Left forelimb (tissue), 1 donor: ENCODE measurements around the gene NR0B1.

ENCODE experiments used
- DNase-seq: peaks from one replicate; pipeline ENCODE4 v3.0.0-alpha.2; 2018; ENCODE audit warnings: low spot score

Gene NR0B1, protein sequence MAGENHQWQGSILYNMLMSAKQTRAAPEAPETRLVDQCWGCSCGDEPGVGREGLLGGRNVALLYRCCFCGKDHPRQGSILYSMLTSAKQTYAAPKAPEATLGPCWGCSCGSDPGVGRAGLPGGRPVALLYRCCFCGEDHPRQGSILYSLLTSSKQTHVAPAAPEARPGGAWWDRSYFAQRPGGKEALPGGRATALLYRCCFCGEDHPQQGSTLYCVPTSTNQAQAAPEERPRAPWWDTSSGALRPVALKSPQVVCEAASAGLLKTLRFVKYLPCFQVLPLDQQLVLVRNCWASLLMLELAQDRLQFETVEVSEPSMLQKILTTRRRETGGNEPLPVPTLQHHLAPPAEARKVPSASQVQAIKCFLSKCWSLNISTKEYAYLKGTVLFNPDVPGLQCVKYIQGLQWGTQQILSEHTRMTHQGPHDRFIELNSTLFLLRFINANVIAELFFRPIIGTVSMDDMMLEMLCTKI

DNA sequence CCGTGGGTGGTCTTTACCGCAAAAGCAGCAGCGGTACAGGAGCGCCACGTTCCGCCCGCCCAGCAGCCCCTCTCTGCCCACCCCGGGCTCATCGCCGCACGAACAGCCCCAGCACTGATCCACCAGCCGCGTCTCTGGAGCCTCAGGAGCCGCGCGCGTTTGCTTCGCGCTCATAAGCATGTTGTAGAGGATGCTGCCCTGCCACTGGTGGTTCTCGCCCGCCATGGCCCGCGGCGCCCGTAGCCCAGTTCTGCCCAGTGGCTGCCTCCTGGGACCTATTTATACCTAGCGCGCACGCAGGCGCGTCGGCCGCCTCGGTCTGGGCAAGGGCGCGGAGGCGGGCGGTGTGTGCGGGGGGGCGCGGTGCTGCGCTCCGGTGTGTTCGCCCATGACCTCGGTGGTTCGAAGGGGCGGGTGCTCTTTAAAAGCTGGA, at the start of gene NR0B1:
TSS of gene NR0B1 (minus strand) at position 252 of the 433 bp plus-strand sequence. CDS start at position 225, 27 bp downstream.
- DNase-seq, result no peak

DNA sequence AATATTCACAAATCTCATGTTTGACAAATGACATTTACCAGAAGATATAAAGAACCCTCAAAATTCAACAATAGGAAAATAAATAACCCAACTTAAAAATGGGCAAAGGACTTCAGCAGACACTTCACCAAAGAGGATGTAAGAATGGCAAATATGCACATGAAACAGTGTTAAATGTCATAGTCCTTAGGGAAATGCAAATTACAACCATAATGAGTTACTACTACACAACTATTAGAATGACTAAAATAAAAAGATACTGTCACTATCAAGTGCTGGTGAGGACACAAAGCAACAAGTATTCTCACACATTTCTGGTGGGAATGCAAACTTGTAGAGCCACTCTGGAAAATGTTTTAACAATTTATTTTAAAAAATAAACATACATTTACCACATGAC, 40.8 kb upstream of the NR0B1 start:
- no peak for DNase-seq

DNA sequence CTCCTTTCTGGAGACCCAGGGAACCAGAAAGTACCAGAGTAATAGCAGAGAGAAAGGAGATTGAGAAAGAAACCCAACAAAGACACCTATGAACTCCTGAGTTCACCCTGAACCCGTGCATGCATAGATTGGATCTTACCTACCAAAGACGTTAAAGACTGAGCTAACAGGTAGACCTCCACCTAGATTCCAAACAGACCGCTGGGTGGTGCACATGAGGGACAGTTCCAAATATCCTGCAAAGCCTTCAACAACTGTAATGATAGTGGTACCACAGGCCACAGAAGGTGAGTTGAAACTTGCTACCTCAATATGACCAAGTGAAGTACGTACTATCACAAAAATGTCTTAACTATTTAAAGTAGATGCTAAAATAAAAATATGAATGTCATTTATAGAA, 34.0 kb upstream of the NR0B1 start:
- no peak for DNase-seq

DNA sequence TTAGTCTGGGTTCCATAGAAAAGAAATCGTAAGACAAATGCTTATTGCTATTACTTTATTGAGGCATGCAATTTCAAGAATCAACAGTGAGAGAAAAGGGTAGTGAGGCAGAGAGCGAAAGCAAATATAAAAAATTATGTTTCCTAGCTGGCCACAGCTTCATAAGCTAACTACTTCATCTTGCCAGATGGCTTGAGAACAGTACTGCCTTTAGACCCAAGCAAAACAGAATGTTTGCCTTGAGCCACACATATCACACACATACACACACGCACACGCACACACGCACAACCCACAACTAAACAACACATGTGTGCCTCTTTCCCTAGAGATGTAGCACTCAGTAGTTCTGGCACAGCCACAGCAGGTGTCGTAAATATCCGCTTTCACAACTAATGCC, 31.6 kb upstream of the NR0B1 start:
- DNase-seq, result no peak

DNA sequence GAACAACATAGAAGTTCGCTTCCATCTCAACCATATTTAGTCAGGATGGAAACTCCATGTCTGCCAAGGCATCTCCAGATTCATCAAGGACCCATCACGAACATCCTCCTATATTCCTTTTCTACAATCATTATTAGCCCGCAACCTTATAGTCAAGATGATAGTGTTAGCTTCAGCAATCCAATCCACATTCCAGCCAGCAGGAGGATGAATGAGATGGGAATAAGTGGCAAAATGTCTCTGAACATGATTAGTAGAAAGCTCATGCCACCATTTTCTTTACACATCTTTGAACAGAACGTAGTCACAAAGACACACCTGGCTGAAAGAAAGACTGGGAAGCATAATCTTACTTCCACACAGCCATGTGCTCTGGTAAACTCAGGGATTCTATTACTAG, 18.6 kb upstream of the NR0B1 start:
- DNase-seq, result no peak

DNA sequence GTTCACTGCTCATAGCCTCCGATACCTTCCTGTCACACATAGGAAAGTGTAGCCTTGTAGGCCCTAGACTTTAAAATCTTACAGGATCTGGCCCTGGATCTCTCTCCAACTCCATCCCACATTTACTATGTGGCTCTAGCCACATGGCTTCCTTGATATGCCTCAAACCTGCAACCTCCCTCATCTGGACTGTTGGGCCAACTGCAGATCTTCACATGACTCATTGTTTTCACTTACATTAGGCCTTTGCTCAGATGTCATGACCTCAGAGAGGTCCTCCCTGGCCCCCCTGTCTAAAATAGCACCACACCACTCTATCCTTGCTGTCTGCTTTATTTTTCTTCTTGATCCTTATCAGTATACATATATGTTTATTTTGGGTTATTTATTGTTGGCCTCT, 8.1 kb upstream of the NR0B1 start:
- no peak for DNase-seq

DNA sequence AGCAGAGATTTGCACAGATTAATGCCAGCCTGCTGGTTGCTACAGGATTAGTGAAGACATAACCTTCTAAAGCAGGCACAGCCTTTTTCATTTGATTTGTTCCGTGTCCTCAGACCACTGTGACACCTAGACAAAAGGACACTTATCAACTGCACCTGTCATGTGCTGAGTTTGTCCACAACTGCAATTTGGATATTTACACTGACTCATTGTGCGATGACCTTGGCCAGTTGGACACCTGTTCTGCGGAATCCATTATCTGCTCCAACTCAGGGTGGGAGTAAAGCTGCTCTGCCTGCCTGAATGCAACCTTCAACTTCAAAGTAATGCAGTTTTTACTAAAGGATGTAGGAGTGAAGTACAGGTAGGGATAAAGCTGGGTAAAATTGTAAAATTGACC, 4.1 kb upstream of the NR0B1 start:
- DNase-seq, result no peak

DNA sequence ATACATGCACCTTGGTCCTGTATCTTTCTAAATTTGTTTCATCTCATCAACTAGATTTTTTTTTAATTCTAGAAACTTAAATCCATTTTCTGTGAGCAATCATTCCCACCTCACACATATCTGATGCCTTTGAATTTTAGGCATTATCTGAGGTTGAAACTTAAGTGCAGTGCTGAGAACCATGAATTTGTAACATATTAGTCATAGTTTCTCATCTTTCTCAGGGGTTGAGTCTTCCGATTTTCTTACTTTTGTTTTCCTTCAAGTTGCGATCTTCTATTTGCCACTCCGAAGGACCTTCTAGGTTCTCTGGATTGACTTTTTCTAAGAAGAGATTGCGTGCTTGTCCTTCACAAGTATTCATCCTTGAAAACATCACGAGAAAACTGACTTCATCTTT, 3.7 kb upstream of the NR0B1 start:
- DNase-seq, result no peak

DNA sequence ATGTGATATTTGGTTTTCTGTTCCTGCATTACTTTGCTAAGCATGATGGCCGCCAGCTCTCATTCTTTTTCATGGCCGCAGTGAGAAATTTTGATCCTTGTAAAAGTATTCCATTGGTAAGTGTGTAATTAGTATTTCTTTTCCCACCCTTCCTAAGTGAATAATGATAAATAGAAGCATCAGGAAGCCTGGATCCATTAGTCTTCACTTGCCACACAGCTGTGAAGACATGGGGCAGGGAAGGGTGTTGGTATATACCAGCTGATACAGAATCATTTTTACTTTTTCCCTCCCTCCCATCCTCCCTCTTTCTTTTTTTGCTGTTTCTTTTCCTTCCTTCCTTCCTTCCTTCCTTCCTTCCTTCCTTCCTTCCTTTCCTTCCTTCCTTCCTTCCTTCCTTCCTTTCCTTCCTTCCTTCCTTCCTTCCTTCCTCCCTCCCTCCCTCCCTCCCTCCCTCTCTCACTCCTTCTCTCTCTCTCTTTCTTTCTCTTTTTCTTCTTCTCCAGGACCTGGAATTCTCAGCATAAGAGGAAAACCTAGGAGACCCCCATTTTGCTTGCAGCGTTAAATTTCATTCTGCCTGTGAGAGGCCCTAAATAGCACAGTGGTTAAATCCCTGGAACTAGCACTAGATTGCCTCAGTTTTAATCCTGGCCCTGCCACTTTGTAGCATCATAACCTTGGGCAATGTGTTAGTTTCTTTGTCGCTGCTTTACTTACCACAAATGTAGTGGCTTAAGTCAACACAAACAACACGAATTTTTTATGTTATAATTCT, 1.4 kb upstream of the NR0B1 start:
- DNase-seq, result no peak

DNA sequence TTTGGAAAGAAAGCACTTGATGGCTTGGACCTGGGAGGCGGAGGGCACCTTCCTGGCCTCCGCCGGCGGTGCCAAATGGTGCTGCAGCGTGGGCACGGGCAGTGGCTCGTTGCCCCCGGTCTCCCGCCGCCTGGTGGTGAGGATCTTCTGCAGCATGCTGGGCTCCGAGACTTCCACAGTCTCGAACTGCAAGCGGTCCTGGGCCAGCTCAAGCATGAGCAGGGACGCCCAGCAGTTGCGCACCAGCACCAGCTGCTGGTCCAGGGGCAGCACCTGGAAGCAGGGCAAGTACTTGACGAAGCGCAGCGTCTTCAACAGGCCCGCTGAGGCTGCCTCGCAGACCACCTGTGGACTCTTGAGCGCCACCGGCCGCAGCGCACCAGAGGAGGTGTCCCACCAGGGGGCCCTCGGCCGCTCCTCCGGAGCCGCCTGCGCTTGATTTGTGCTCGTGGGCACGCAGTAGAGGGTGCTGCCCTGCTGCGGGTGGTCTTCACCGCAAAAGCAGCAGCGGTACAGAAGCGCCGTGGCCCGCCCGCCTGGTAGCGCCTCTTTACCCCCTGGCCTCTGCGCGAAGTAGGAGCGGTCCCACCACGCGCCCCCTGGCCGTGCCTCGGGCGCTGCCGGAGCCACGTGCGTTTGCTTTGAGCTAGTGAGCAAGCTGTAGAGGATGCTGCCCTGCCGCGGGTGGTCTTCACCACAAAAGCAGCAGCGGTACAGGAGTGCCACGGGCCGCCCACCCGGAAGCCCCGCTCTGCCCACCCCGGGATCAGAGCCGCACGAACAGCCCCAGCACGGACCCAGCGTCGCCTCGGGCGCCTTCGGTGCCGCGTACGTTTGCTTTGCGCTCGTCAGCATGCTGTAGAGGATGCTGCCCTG, 689 bp downstream of the NR0B1 start:
- no peak for DNase-seq

DNA sequence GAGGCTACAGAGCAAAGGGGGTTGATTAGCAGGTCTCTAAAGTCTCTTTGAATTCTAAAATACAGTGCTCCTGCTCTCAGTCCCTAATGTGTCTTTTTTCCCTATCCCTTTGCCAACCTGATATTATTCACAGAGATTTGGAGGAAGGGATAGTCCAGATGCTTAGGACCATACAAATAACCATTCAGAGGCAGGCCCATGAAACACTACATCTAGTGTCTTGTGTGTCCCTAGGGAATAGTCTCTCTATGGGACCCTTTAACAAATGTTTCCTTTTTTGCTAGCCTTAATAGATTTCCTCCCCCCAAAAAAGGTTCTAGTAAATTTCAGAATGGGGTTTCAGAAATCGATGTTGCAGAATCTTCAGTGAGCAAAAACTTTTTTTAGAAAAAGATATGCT, 1.7 kb downstream of the NR0B1 start:
- no peak for DNase-seq

DNA sequence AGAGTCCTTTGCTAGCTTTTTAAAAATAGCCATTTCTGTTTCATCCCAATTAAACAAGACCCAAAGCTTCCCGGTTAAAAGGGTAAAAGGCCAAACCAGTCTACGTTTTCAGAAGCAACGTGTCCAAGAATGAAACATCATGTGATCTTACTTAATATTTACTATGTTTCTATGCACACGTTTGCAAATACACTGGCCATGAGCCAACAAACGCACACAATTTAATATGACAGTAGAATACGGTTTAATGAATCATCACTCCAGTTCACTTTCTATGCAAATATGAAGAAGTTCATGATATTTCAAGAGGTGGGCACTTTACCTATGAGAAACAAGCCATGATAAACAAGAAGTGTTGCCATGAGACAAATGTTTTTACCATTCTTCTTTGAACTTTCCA, 4.3 kb downstream of the NR0B1 start:
- no peak for DNase-seq

DNA sequence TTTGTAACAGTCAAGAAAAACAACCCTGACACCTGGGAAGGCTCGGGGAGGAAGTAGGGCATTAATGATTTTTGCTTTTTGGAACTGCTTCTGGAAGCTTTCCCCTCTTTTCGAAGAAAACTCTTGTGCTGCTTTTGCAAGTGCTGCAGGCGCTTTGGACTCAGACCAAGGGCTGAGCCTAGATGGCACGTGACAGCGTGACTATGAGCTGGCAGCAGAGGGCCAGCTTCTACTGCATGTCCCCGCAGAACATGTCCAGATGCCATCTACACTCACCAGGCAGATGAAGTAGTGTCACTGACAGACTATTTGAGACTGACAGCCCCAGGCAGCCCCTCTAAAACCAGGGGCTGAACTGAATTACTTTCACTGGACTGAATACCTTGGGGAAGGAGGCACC, 6.2 kb downstream of the NR0B1 start:
- no peak for DNase-seq

DNA sequence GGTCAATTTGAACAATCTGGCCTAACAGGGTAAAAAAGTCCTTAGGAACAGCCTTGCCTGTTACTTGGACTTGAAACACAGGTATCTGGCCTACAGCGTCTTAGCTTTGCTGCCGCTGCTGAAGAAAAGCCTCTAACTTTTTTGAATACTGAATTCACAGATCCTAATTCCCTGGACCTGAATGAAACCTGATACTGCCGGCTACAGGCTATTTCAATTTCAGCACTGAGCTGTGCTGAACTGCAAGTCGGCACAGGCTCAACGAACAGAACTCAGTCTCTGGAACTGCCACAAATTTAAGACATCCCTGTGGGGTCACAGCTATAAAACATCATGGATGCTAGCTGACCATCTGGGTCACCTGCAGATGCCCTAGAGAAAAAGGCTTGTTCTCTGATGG, 7.2 kb downstream of the NR0B1 start:
- DNase-seq, result no peak

DNA sequence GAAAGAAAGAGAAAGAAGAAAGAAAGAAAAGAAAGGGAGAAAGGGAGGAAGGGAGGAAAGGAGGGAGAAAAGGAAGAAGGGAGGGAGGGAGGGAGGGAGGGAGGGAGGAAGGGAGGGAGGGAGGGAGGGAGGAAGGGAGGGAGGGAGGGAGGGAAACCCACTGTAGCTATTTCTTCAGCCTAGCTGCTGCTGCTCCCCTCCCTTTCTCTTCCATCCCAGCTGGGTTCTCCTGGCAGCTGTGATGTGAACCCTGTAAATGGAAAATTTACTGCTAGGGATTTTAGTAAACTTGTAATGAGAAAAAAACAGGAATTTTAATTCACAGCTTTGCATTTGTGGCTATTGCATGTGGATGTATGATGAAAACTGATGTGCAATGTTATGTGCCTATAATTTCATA, 8.0 kb downstream of the NR0B1 start:
- no peak for DNase-seq

DNA sequence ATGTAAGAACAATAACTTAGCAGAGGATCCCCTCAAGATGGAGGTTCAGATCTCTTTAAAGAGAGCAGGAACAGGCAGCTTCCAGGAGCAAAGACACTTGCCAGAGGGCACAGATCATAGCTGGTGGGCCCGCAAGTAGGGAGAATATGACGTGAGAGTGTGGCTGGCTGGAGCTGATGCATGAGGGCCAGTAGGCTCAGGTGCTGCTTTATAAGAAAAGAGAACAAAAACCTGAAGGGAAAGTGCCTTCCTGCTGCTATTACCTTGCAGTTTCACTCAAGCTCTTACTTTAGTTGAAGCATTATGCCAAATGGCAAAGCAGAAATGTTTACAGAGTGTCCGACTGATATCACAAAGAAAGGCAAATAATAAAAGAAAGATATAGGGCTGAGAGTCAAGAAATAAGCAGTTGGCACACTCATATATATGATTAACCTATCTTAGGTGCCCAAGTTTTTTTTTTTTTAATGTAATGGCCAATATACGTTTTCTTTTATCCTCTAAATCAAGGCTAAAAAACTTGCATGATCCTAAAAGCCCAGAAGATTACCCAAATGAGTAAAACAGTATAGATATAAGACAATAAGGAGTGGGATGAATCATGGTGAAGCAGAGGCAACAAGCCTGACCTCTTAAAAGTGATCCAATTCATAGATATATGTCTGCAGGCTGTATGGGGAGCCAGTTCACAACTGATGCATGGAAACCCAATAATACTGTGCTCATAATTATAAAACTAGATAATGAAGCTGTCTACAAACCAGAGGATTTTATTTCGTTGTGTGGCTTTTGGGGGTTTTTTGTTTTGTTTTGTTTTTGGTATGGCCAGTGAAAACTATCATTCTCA, 12.6 kb downstream of the NR0B1 start:
- no peak for DNase-seq

DNA sequence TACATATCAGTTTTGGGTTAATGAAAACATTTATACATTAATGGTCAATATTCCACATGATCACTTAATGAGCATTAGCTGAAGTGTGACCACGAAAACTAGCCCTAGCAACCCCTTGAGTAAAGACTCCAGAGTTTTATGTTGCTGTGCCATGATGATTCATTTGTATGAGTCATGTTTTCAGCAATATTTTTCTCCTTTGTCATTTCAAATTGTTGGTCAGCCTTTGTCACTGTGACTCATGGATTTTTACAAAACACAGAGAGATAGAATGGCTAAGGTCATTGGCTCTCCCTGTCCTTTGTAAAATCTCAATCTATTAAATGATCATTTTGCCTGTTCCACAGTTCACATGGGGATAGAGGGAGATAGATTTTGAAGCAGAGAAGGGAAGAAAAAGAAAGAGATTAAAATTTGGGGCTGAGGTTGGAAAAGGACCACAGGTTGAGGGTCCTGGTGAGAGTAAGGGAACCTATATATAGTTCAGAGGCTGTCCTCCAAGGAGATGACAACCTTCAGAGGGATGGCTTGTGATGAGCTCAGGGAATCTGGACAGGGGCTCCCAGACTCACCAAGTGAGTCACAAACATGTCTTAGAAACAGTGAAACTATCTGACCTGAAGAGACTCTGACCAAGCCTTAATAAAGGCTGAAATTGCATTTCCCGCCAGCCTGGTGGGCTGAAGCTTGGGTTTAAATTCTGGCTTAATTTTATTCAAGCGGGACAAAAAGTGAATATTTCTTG, 25.6 kb downstream of the NR0B1 start:
- DNase-seq, result no peak

DNA sequence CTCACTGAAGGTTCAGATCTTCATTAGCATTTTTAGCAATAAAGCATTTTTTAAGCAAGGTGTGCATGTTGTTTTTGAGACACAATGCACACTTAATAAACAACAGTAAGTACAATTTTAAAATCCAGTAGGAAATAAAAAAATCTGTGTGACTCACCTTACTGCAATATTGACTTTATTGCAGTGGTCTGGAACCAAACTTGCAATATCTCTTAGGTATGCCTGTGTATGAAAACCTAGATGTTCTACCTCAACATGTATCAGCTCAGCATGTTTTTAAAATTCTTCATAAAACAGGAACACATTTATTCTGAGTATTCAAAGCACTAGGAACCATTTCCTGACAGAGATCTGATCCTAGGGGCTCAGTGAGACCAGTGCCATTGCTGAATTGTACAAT, 26.7 kb downstream of the NR0B1 start:
- no peak for DNase-seq

DNA sequence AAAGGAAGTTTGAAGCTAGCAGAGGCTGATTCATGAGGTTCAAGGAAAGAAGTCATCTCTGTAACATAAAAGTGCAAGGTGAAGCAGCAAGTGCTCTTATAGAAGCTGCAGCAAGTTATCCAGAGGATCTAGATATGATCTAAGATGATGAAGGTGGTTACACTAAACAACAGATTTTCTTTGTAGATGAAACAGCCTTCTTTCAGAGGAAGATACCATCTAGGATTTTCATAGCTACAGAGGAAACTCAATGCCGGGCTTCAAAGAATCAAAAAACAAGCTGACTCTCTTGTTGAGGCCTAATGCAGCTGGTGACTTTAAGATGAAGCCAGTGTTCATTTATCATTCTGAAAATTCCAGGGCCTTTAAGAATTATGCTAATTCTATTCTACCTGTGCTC, 28.8 kb downstream of the NR0B1 start:
- DNase-seq, result no peak

DNA sequence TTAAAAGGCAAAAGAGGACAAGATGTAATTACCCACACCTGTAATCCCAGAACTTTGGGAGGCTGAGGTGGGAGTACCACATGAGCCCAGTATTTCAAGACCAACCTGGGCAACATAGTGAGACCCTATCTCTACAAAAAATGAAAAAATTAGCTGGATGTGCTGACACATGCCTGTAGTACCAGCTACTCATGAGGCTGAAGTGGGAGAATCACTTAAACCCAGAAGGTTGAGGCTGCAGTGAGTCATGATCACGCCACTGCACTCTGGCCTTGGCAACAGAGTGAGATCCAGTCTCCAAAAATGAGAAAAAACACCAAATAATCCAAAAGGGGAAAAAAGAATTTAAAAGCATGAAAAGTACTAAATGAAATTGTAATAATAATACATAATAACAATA, 30.8 kb downstream of the NR0B1 start:
- DNase-seq, result no peak

DNA sequence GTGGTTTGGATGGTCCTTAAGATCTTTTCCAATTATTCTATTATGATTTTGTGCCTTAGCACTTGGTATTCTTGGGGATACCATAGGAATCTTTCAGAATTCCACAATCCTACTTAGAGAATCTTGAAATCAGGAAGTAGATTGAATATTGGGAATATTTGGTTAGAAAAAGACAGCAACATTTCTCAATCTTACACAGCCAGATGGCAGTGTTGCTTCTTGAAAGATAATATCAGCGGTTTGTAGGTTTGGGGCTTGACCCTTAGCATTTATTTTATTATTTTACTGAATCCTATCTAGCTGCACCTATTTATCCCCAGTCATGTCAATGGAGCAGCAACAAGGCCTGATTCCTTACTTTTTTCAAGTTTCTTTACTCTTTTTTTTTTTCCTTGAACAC, 33.7 kb downstream of the NR0B1 start:
- no peak for DNase-seq
